Natural killer cell (primary cell): ENCODE data around the gene TMEM45A. TPM values are rescaled to one million over a fixed set of nuclear protein-coding genes. Genes with fewer than 3 reads are reported as not detected.
A peak's percentile ranks its signal among the peaks of the same experiment; 100 is the strongest.

Experiments
- ATAC-seq, 3 donors: fragments of 150-1000 bp in 2 of 3; fragments of 200-7000 bp in 1 of 3; cut with Tn5 transposase; 1 replicate in 1 of 3; 2 replicates in 2 of 3; pipeline ENCODE4 v1.10.0; 2021; ENCODE audit warnings: mild to moderate bottlenecking in 2 of 3, moderate library complexity in 2 of 3
- DNase-seq, 2 donors: peaks; one replicate each; pipeline versions ENCODE4 v3.0.0 to v3.0.0-alpha.2; 2013 to 2021; ENCODE audit warnings: mixed read lengths in 1 of 2
- H3K27ac ChIP-seq: one replicate; pipeline ENCODE4 v1.5.1; 2013; ENCODE audit warnings: mild to moderate bottlenecking, low read length
- H3K27me3 ChIP-seq: one replicate; pipeline ENCODE4 v1.6.1; 2013; ENCODE audit warnings: low read length; ENCODE audit not compliant: control insufficient read depth, insufficient read depth
- H3K36me3 ChIP-seq: one replicate; pipeline ENCODE4 v1.6.1; 2013; ENCODE audit warnings: low read length; ENCODE audit not compliant: control insufficient read depth, insufficient read depth
- H3K4me1 ChIP-seq: one replicate; pipeline ENCODE4 v1.6.1; 2013; ENCODE audit warnings: low read length; ENCODE audit not compliant: control insufficient read depth, insufficient read depth
- H3K4me3 ChIP-seq: one replicate; pipeline ENCODE4 v1.5.1; 2013; ENCODE audit warnings: low read length
- H3K9me3 ChIP-seq: one replicate; pipeline ENCODE4 v1.6.1; 2013; ENCODE audit warnings: low read length; ENCODE audit not compliant: control insufficient read depth, insufficient read depth
- H3K27ac Mint-ChIP-seq, 2 donors: one replicate each; pipeline ENCODE4 v1.8.0; 2022; ENCODE audit warnings: mild to moderate bottlenecking in 2 of 2, mixed read lengths in 2 of 2, moderate library complexity in 1 of 2
- H3K27me3 Mint-ChIP-seq, 2 donors: one replicate each; pipeline ENCODE4 v1.8.0; 2022; ENCODE audit warnings: low read depth in 2 of 2, mixed read lengths in 2 of 2
- H3K36me3 Mint-ChIP-seq: one replicate; pipeline ENCODE4 v1.8.0; 2022; ENCODE audit warnings: mixed read lengths
- H3K4me1 Mint-ChIP-seq, 2 donors: one replicate each; pipeline ENCODE4 v1.8.0; 2022; ENCODE audit warnings: mixed read lengths in 2 of 2
- H3K4me3 Mint-ChIP-seq: one replicate; pipeline ENCODE4 v1.8.0; 2022; ENCODE audit warnings: mild to moderate bottlenecking, moderate library complexity, mixed read lengths
- H3K9me3 Mint-ChIP-seq, 2 donors: one replicate each; pipeline ENCODE4 v1.8.0; 2022; ENCODE audit warnings: mixed read lengths in 2 of 2
- WGBS: methylation state at CpG from one replicate; pipeline ENCODE4 v1.1.7; 2013; ENCODE audit warnings: missing lambda C conversion rate; ENCODE audit not compliant: insufficient coverage; 5-methylcytosine and 5-hydroxymethylcytosine counted together
- intact Hi-C: fragments of 100-400 bp; cut with micrococcal nuclease; formaldehyde crosslinking; loops from one replicate; pipeline ENCODE4 v1.14.2; 2022
- total RNA-seq, 4 donors: library from RNA; stranded (reverse); fragments of 120-200 nt in 1 of 4; gene quantifications; one replicate each; pipeline versions ENCODE4 v1.2.3 to v1.2.4, GENCODE V29; 2013 to 2022
- TF ChIP-seq, protein P1 (sequence below): fragments of 200-600 bp; IDR thresholded peaks from one replicate; pipeline ENCODE4 v1.8.0; 2022; ENCODE audit warnings: antibody characterized with exemption

TMEM45A gene
- total RNA-seq, 3 donors from 2014 or later (not counting 1 experiment from before 2014, with no cell fraction given) = 0.23 to 0.49 (median 0.25) TPM

DNA sequence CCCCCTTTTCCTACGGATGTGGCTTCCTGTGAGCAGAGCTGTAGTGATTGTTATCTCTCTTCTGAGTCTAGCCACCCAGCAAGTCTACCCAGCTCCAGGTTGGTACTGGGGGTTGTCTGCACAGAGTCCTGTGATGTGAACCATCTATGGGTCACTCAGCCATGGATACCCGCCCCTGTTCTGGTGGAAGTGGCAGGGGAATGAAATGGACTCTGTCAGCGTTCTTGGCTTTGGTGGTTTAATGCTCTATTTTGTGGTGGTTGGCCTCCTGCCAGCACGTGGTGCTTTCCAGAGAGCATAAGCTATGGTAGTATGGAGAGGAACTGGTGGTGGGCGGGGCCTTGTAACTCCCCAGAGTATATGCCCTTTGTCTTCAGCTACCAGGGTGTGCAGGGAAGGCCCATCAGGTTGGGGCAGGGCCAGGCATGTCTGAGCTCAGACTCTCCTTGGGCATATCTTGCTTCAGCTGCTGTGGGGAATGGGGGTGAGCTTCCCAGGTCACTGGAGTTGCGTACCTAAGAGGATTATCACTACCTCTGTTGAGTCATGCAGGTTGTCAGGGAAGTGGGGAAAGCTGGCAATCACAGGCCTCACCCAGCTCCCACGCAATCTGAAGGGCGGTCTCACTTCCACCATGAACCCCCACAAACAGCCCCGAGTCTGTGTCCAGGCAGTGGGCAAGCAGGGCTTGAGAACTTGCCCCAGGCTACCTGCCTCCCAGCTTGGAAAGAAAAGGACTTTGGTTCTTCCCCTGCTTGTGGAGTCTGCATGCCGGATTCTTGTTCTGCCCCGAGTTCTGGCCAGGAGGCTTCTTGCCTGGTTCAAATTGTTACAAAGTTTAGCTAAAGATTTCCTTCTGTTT, 108.0 kb downstream of the TMEM45A start:
- Histone ChIP-seq H3K27me3 (no peaks in the 10 kb centered on the region), H3K9me3 (no peaks in the 10 kb centered on the region), H3K36me3 (no peaks in the 10 kb centered on the region), H3K4me3 (no peak overlapping the region), H3K27ac (no peak overlapping the region), H3K4me1 (peaks cover 5% of the 10 kb centered on the region)
- Mint-ChIP-seq H3K27ac (no peak overlapping the region), H3K36me3 (no peaks in the 10 kb centered on the region), H3K27me3 (peaks cover 0 to 9% of the 10 kb centered on the region in 2 donors), H3K9me3 (no peaks in the 10 kb centered on the region), H3K4me3 (no peak overlapping the region), H3K4me1 (peaks cover 10 to 18% of the 10 kb centered on the region in 2 donors)
- DNase-seq (no peak), ATAC-seq (no peak)
- TF ChIP-seq, protein P1, sequence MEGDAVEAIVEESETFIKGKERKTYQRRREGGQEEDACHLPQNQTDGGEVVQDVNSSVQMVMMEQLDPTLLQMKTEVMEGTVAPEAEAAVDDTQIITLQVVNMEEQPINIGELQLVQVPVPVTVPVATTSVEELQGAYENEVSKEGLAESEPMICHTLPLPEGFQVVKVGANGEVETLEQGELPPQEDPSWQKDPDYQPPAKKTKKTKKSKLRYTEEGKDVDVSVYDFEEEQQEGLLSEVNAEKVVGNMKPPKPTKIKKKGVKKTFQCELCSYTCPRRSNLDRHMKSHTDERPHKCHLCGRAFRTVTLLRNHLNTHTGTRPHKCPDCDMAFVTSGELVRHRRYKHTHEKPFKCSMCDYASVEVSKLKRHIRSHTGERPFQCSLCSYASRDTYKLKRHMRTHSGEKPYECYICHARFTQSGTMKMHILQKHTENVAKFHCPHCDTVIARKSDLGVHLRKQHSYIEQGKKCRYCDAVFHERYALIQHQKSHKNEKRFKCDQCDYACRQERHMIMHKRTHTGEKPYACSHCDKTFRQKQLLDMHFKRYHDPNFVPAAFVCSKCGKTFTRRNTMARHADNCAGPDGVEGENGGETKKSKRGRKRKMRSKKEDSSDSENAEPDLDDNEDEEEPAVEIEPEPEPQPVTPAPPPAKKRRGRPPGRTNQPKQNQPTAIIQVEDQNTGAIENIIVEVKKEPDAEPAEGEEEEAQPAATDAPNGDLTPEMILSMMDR = no peak
- 63% methylated on average over 10 of the region's 11 CpGs for WGBS
- intact Hi-C loops = no loop called here

DNA sequence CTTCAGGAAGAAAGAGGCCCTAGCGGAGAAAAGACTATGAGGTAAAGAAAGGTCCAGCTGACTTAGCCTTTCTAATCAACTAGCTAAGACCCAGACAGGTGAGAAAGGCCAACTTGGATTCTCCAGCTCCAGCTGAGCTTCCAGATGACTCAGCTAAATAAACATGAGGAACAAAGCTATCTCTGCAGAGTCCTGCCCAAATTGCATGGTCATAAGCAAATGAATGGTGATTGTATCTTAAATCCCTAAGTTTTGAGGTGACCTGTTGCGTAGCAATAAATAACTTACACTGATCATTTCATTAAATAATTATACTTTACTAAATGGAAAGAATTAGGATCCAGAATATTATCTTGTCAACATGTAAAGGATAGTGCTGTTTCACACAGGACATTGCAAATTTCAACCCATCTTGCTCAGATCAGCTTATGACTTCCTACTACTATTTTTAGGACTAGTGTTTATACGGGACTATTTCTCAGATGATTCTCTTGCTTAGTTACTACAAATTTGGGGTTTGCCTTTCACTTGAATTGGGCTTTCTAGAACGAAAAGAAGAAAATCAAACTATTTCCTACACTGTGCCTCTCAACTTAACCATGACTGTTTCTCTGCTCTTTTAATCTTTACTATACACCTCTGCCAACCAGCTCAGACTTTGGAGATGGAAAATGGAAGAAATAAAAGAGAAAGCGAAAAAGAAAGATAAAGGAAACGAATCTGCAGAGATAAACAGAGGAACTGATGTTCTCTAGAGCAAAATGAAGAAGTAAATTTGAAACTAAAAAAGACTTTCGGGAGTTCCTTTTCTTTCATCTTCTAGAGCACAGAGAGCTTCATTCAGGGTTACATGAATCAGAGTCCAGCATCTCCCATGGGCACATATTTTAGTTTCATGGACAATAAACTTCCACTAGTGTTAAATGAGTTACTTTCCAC, 110.4 kb downstream of the TMEM45A start:
- intact Hi-C loops = no loop called here
- H3K4me3 Mint-ChIP-seq = peak overlapping the region; percentile 14
- H3K4me1 Mint-ChIP-seq = peaks cover 10 to 18% of the 10 kb centered on the region in 2 donors
- peak overlapping the region; percentile 20 for H3K4me3 ChIP-seq
- peak overlapping the region; percentile 46 for H3K27ac ChIP-seq
- H3K36me3 ChIP-seq = no peaks in the 10 kb centered on the region
- no peaks in the 10 kb centered on the region for H3K27me3 ChIP-seq
- no peaks in the 10 kb centered on the region for H3K36me3 Mint-ChIP-seq
- H3K9me3 ChIP-seq = no peaks in the 10 kb centered on the region
- ATAC-seq (peak in 2 of 3 donors; percentile 21 to 49), DNase-seq (no peak)
- H3K27me3 Mint-ChIP-seq = peaks cover 0 to 4% of the 10 kb centered on the region in 2 donors
- peak overlapping the region; percentile 1 to 7 for H3K27ac Mint-ChIP-seq
- TF ChIP-seq, protein P1 = no peak
- peaks cover 5% of the 10 kb centered on the region for H3K4me1 ChIP-seq
- WGBS = 24% methylated on average over 6 of the region's 7 CpGs
- no peaks in the 10 kb centered on the region for H3K9me3 Mint-ChIP-seq

DNA sequence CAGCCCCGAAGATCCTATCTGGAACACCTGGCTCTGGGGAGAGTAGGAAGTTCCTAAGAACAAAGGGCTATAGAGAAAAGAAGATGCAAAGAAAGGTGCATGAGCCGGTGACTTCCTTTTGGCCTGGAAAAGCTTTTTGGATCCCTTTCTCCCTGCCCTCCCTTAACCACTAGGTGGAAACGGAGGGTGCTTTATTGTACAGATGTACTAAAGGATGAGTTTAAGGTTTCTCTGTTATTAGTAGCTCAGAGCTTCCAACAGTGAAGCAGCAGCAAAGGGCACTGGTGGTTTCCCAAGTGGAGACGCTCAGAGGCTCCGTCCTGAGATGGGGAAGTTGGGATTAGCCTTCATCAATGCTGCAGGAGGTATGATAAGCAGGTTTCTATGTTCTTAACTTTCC, 111.0 kb downstream of the TMEM45A start:
- Histone ChIP-seq H3K4me1 (peaks cover 5% of the 10 kb centered on the region), H3K27me3 (no peaks in the 10 kb centered on the region), H3K36me3 (no peaks in the 10 kb centered on the region), H3K9me3 (no peaks in the 10 kb centered on the region), H3K27ac (peak overlapping the region; percentile 46), H3K4me3 (peak overlapping the region; percentile 20)
- ATAC-seq (no peak), DNase-seq (no peak)
- Mint-ChIP-seq H3K36me3 (no peaks in the 10 kb centered on the region), H3K27ac (peak overlapping the region in 1 of 2 donors; percentile 1), H3K27me3 (peaks cover 0 to 2% of the 10 kb centered on the region in 2 donors), H3K9me3 (no peaks in the 10 kb centered on the region), H3K4me1 (peaks cover 10 to 18% of the 10 kb centered on the region in 2 donors), H3K4me3 (peak overlapping the region; percentile 14)
- 42% methylated on average over 4 of the region's 5 CpGs for WGBS
- TF ChIP-seq, protein P1 = no peak
- intact Hi-C loops = no loop called here
